Measurements from ENCODE around the gene CALHM4. TPM values are rescaled to one million over a fixed set of nuclear protein-coding genes. Genes with fewer than 3 reads are reported as not detected.

CALHM4 gene
- total and polyA plus RNA-seq, 2 of the 13 experiments (the other 11 are each of a cell fraction or from before 2014, with no cell fraction given): not detected

GRCh38 chr6:116568111-116568510 is 14.6 kb downstream of the CALHM4 start (continued):
- TF ChIP-seq DMTF1 (CRISPR knock-in tag; IDR thresholded peaks at IDR 0.05) (no peak), TFE3 (CRISPR knock-in tag; IDR thresholded peaks at IDR 0.05) (no peak)

GRCh38 chr6:116568821-116569755 is 15.5 kb downstream of the CALHM4 start:
- Histone ChIP-seq H4K20me1 (ENCODE audit: insufficient read depth, low read length) (no peaks in the 10 kb centered on the region), H3K27me3 (ENCODE audit: control insufficient read depth in 1 of 2, insufficient read depth in 2 of 2, low read length in 2 of 2) (no peaks in the 10 kb centered on the region; a peak in 1 of 5 replicates), H3K36me3 (replicated peaks in 1 of 2; ENCODE audit: control insufficient read depth in 1 of 2, insufficient read depth in 2 of 2, low read length in 2 of 2) (no peaks in the 10 kb centered on the region), H3K9me3 (ENCODE audit: low read length) (no peaks in the 10 kb centered on the region), H3K79me2 (ENCODE audit: insufficient read depth, low read length) (peaks cover 26% of the 10 kb centered on the region), H3K4me1 (ENCODE audit: insufficient read depth, low read length) (peaks cover 45% of the 10 kb centered on the region), H3K9ac (ENCODE audit: insufficient read depth, low read depth, low read length) (no peak overlapping the region), H3K4me2 (ENCODE audit: low read depth, low read length) (no peak overlapping the region), H3K27ac (ENCODE audit: extremely low read length, insufficient read depth, low read length) (no peak overlapping the region), H2AFZ (ENCODE audit: low read length) (no peak overlapping the region), H3K4me3 (replicated peaks in 1 of 3; ENCODE audit: insufficient read depth in 1 of 3, low read depth in 2 of 3, low read length in 3 of 3) (no peak overlapping the region)
- BruUV-seq (replicated peaks): no TSS peak
- whole genome bisulfite sequencing (ENCODE audit: low lambda C conversion rate): 72% methylated on average over 7 of the region's 7 CpGs
- no peak for ATAC-seq
- DNase-seq (ENCODE audit: low spot score): no peak
- no peak for TF ChIP-seq ZNF782 (CRISPR knock-in tag; IDR thresholded peaks at IDR 0.05; ENCODE audit: borderline replicate concordance)
- no peak for TF ChIP-seq HDAC1 (CRISPR knock-in tag; IDR thresholded peaks at IDR 0.05)
- CTCF ChIA-PET (ENCODE audit: low intra/inter-chr PET ratio, low total read pairs): no interaction called here
- POLR2A ChIA-PET: no interaction called here
- in situ Hi-C loops (cut with HindIII; ENCODE audit: extremely low pct_ligation_motif_present, low pct_unique_long_range_greater_than_20kb): loop anchor here (10.0 kb wide), 1 partner anchor 294 kb away; the partner anchor contains the start of gene TSPYL1
- intact Hi-C loops (cut with micrococcal nuclease; ENCODE audit: unreplicated experiment): no loop called here
- no peak for FAIRE-seq
